Measurements from ENCODE around the gene HDAC11.

Gene HDAC11

GRCh38 chr3:13552857-13553652 lies 72.9 kb downstream of the HDAC11 start:
- no peaks in the 10 kb centered on the region for H3K9me3 Mint-ChIP-seq
- no peak for DNase-seq
- H3K36me3 Mint-ChIP-seq (ENCODE audit: low read depth) = no peaks in the 10 kb centered on the region
- H3K27ac Mint-ChIP-seq = no peak overlapping the region
- peaks cover 65% of the 10 kb centered on the region for H3K27me3 Mint-ChIP-seq
- peaks cover 13% of the 10 kb centered on the region for H3K4me1 Mint-ChIP-seq (ENCODE audit: low read depth)
- H3K4me3 Mint-ChIP-seq = no peak overlapping the region

GRCh38 chr3:13553686-13554085 lies 73.6 kb downstream of the HDAC11 start:
- Mint-ChIP-seq H3K4me1 (ENCODE audit: low read depth) (peaks cover 9% of the 10 kb centered on the region), H3K27me3 (peaks cover 60% of the 10 kb centered on the region), H3K36me3 (ENCODE audit: low read depth) (no peaks in the 10 kb centered on the region), H3K27ac (no peak overlapping the region), H3K9me3 (no peaks in the 10 kb centered on the region), H3K4me3 (no peak overlapping the region)
- no peak for DNase-seq

GRCh38 chr3:13555753-13556152 lies 75.6 kb downstream of the HDAC11 start:
- DNase-seq = no peak
- Mint-ChIP-seq H3K36me3 (ENCODE audit: low read depth) (no peaks in the 10 kb centered on the region), H3K4me1 (ENCODE audit: low read depth) (peaks cover 4% of the 10 kb centered on the region), H3K4me3 (no peak overlapping the region), H3K9me3 (no peaks in the 10 kb centered on the region), H3K27ac (no peak overlapping the region), H3K27me3 (peaks cover 64% of the 10 kb centered on the region)

Data from activated T-cell treated with anti-CD3 and anti-CD28 coated beads, Interleukin-2, amount 50 U/mL, for 24 hours (primary cell).